HUDEP-2 (cell line): ENCODE results near the gene CLCN5.
"Not testable (repeated sequence)": the region's sequence is repeated elsewhere in the genome, so short reads cannot be mapped to it uniquely, and the experiment has no call there.

ENCODE experiments used
- DNase-seq, 76 experiments: peaks; one replicate each; lab custom pipeline; 2025; ENCODE audit not compliant: unreplicated experiment in 76 of 76; lab: John Stamatoyannopoulos, UW

The CLCN5 gene

GRCh38 chrX:49993661-49994060 is 71.3 kb downstream of the CLCN5 start:
- DNase-seq: no peak

- DNase-seq: no peak
Observed at GRCh38 chrX:49995107-49995731, 72.8 kb downstream of the CLCN5 start.

- DNase-seq: no peak
Observed at GRCh38 chrX:49995795-49996455, 73.5 kb downstream of the CLCN5 start.

GRCh38 chrX:49996474-49996873 is 74.1 kb downstream of the CLCN5 start:
- DNase-seq: no peak

- DNase-seq: no peak
Observed at GRCh38 chrX:49999087-49999486, 76.7 kb downstream of the CLCN5 start.

GRCh38 chrX:50000937-50001542 is 78.6 kb downstream of the CLCN5 start:
- no peak for DNase-seq

GRCh38 chrX:50002067-50002714 is 79.8 kb downstream of the CLCN5 start:
- DNase-seq: no peak

- no peak for DNase-seq
Observed at GRCh38 chrX:50003467-50003866, 81.1 kb downstream of the CLCN5 start.

GRCh38 chrX:50003927-50004326 is 81.5 kb downstream of the CLCN5 start:
- no peak for DNase-seq

GRCh38 chrX:50025591-50025990 is 103.2 kb downstream of the CLCN5 start:
- not testable (repeated sequence) for DNase-seq

GRCh38 chrX:50035126-50035525 is 112.7 kb downstream of the CLCN5 start:
- DNase-seq: no peak

GRCh38 chrX:50036426-50036825 is 114.0 kb downstream of the CLCN5 start:
- no peak for DNase-seq

- no peak for DNase-seq
Observed at GRCh38 chrX:50045823-50046222, 123.4 kb downstream of the CLCN5 start.

- DNase-seq: no peak
Observed at GRCh38 chrX:50049228-50049627, 126.8 kb downstream of the CLCN5 start.

- DNase-seq: no peak
Observed at GRCh38 chrX:50054147-50054546, 131.8 kb downstream of the CLCN5 start.

GRCh38 chrX:50066318-50066937 is 144.0 kb downstream of the CLCN5 start:
- DNase-seq: no peak

- DNase-seq: no peak
Observed at GRCh38 chrX:50067435-50068284, 145.3 kb downstream of the CLCN5 start.

GRCh38 chrX:50068285-50068563 is 145.8 kb downstream of the CLCN5 start:
- no peak for DNase-seq

- DNase-seq: no peak
Observed at GRCh38 chrX:50068893-50069292, 146.5 kb downstream of the CLCN5 start.

GRCh38 chrX:50071494-50071893 is 149.1 kb downstream of the CLCN5 start:
- DNase-seq: peak in 1 of 76 experiments; percentile 1

GRCh38 chrX:50072110-50072509 is 149.7 kb downstream of the CLCN5 start:
- DNase-seq: no peak
